GM21717 (cell line): ENCODE data around the gene KANTR.

Source experiments
- ATAC-seq: cut with Tn5 transposase; IDR thresholded peaks from one replicate; pipeline ENCODE4 v1.9.1; 2021; ENCODE audit warnings: mild to moderate bottlenecking, moderate library complexity; ENCODE audit not compliant: unreplicated experiment

Gene KANTR

DNA sequence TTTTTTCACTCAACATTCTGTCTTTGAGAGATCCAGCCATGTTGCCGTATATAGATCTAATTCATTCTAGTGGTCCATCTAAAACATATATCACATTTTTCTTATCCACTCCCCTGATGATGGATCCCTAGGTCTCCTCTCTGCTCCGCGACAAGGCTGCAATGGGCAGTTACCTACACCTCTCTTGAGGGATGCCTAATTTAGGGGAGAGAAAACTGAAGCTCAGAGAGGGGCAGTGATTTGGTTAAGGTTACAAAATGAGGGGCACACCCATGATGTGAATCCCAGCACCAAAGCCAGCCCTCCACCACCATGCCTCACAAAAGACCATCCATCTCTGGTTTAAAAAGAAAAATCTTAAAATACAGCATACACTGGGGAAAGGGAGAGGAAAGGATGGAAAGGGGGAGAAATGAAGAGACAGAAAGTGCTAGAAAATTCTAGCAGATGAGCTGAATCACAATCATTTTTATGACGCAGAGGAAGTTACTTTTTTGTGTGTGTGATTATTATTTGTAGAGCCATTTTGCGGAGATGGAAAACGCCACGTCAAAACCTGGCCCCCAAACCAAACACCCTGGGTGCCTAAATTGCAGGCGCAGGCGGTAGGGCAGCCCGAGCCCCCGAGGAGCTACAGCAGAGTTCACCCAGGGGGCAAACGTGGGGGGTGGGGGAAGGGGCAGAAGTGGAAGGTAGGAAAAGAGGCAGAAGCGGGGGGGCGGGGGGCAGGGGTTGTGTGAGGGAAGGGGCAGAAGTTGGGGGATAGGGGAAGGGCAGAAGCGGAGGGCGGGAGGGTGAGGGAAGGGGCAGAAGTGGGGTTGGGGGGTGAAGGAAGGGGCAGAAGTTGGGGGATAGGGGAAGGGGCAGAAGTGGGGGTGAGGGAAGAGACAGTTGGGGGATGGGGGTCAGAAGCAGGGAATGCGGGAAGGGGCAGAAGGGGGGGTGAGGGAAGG is 13.0 kb upstream of the KANTR start:
- no peak for ATAC-seq

DNA sequence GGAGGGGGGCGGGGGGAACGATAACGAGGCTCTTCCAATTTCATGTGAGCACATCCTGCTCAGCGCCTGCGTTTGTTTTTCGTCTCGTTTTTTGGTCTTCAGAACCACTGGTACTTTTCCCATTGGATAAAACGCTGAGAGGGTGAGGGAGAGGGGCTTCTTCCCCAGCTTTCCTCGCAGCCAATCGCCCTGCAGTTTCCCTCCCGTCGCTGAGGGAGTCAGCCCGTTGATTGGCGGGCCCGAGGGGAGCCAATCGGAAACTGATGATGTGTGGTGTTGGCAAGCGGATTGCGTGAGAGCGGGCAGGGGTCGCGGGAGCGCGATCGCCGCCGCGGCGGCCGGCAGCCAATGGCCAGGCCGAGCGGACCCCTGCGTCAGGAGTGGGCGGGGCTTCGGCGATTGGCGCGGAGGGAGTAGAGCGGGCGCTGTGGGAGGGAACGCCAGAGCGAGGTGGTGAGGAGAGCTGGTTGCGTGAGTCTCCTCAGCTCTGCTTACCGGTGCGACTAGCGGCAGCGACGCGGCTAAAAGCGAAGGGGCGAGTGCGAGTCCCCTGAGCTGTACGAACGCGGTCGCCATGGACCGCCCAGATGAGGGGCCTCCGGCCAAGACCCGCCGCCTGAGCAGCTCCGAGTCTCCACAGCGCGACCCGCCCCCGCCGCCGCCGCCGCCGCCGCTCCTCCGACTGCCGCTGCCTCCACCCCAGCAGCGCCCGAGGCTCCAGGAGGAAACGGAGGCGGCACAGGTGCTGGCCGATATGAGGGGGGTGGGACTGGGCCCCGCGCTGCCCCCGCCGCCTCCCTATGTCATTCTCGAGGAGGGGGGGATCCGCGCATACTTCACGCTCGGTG is 11.8 kb upstream of the KANTR start, which contains the start of gene TSPYL2:
Gene TSPYL2, plus strand, starts transcription at position 443 of the 848 bp plus-strand sequence. Its CDS starts 132 bp downstream, at position 575.
- ATAC-seq: peak; percentile 84

DNA sequence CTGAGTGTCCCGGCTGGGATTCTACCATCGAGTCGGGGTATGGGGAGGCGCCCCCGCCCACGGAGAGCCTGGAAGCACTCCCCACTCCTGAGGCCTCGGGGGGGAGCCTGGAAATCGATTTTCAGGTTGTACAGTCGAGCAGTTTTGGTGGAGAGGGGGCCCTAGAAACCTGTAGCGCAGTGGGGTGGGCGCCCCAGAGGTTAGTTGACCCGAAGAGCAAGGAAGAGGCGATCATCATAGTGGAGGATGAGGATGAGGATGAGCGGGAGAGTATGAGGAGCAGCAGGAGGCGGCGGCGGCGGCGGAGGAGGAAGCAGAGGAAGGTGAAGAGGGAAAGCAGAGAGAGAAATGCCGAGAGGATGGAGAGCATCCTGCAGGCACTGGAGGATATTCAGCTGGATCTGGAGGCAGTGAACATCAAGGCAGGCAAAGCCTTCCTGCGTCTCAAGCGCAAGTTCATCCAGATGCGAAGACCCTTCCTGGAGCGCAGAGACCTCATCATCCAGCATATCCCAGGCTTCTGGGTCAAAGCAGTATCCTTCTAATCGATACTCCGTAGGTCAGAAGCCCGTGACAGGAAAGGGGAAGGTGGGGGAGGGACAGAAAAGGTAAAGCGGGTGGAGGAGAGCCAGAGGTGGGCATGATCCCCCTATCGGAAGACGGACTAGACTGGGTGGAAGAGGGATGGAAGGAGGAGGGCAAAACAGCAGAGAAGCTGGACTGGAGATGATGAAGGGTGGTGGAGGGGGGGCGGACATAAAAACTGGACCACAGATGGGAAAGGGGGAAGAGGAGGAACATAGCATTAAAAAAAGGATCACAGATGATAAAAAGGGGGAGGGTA is 10.9 kb upstream of the KANTR start:
- no peak for ATAC-seq

GRCh38 chrX:53084043-53084570 is 9.8 kb upstream of the KANTR start:
- ATAC-seq: no peak

- no peak for ATAC-seq
Measured at GRCh38 chrX:53084863-53085262, 9.1 kb upstream of the KANTR start.

- no peak for ATAC-seq
Measured at GRCh38 chrX:53085661-53086229, 8.2 kb upstream of the KANTR start.

GRCh38 chrX:53086464-53086863 is 7.5 kb upstream of the KANTR start:
- no peak for ATAC-seq

DNA sequence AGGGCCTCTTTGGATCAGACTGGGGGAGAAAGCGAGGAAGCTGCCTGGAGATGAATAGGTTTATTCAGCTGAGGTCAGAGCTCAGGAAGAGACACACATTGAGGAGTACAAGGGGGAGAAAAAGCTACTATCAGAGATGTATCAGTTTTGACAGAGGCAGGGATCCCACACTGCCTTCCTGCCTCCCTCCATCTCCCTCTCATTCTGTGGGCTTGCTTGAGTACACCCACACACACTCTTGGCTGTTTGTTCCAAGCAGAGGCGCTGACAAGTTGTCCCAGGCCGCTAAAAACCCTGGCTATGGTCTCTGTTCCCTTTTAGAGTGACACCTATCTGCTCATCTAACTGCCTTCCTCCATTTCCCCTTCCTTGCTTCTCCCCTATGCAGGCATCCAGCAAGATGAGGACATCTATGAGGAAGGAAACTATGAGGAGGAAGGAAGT is 6.5 kb upstream of the KANTR start:
- no peak for ATAC-seq

GRCh38 chrX:53088136-53088974 is 5.6 kb upstream of the KANTR start:
- peak; percentile 44 for ATAC-seq

DNA sequence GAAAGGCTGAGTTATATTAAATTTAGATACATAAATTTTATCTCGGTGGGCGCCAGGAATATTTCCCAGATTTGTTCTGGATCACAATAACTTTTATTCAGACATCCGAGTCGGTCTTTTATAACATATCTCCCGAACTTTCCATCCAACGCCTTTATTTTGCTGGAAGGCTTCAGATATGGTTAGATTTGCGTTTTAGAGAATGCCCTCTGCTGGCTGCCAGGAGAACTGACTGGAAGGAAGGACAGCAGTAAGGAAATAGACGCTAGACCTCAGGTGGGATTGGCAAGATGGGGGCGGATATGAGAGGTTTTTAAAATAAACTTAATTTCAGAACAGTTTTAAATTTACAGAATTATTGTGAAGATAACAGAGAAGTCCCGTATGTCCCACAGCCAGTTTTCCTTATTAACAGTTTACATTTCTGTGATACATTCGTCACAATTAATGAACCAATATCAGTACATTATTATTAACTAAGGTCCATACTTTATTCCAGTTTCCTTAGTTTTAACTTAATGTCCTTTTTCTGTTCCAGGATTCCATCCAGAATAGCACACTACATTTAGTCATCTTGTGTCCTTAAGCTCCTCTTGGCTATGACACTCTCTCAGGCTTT is 4.6 kb upstream of the KANTR start:
- no peak for ATAC-seq

DNA sequence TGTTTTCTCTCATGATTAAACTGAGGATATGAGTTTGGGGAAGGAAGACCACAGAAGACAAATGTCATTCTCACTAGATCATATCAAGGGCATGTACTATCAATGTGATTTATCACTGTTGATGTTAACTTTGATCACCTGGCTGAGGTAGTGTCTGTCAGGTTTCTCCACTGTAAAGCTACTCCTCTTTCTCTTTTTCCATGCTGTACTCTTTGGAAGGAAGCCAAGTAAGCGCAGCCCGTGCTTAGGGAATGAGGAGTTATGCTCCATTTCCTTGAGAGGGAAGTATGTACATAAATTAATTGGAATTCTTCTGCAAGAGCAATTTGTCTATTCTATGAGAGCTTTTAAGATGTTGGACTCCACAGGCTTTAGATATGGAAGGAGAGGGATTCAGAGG is 4.0 kb upstream of the KANTR start:
- ATAC-seq: no peak

DNA sequence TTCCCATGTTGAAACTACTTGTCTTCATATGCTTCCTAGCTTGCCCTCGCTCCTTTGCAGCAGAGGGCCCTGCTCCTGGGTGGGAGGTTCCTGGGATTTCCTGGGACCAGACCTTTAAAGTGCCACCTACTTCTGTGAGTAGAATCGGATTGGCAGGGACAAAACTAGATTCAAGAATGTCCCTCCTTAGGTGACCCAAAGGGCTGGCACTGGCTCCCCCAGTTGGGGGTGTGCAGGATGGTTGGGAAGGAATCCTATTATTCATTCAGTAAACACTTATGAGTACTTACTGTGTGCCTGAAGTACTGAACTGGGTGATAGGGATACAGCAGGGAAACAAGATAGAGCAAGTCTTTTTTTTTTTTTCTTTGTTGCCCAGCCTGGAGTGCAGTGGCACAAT is 2.6 kb upstream of the KANTR start:
- ATAC-seq: no peak

DNA sequence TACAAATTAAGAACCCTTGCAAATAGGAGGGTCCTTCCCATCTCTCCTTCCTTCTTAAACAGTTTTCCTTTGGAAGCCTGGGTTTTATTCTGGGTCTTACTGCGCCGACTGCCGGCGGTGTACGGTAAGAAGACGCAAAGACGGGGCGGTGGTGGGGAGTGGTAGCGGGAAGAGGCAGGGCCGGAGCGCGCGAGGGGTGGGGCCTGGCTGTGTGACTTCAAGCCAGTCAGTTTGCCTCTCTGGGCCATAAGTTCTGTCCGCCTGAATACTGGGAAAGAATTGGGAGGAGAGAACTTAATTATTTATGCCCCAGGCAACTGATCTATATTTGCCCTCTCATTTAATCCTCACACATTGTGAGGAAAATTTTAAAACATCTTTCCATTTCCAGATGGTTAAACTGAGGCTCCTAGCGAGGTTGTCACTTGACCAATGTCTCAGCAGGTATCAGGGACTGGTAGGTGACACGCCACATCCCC is 726 bp upstream of the KANTR start:
- ATAC-seq: peak; percentile 44

- no peak for ATAC-seq
Measured at GRCh38 chrX:53094582-53094905, 602 bp downstream of the KANTR start.

GRCh38 chrX:53095796-53096195 is 1.9 kb downstream of the KANTR start:
- no peak for ATAC-seq

DNA sequence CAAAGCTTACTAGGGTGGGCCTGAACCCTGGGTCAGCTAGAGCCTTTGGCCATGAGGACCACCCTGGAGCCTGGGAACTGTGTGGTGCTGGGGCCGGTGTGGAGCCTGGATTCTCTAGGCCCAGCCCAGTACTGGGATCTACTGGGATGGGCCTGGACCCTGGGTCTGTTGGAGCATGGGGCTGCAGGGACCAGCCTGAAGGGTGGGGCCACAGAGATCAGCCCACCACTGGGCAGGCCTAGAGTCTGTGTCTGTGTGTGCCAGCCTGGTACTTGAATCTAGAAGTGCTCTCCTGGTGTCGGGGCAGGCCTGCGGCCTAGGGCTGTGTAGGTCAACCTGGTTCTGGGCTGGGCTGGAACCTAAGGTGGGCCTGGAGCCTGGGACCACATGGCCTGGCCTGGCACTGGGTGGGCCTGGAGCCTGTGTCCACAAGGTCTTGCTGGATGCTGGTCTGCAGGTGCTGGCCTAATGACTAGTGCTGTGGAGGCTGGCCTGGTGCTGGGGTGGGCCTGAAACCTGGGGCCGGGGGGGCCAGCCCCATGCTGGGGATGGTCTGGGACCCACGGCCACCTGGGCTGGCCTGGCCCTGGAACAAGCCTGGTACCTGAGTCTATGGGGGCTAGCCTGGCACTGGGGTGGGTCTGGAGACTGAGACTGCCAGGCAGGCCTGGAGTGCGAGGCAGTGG is 21.1 kb downstream of the KANTR start:
- no peak for ATAC-seq

DNA sequence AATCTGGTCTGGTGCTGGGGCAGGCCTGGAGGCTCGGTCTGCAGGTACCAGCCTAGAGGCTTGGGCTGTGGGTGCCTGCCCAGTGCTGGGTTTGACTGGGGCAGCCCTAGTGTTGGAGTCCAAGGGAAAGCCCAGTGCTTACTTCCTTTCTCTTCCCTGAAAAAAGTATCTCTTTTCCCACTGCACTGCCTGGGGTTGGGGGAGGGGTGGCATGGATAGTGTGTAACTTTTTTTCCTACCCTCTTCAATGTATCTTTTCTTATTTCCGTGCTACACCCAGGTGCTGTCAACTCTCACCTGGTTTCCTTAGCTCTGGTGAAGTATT is 21.6 kb downstream of the KANTR start:
- no peak for ATAC-seq

DNA sequence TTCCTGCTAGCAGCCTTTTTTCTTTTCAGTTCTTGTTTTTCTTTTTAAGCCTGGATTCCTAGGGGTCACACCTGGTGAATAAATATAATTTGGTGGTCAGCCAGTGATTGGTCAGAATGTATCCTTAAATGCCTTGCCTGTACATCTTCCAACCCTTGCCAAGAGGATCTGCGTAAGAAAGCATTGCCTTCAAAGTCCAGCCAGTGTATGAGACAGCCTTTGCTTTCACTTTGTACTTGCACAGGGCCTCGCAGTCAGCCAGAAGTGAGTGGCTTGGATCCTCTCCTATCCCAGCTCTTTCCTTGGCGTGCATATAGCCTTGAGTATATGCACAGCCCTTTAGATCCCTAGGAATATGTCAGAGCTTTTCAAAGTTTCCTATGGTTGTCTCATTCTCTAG is 22.2 kb downstream of the KANTR start:
- peak; percentile 71 for ATAC-seq
